Embryonic facial prominence (tissue), 1 donor: ENCODE results near the gene THSD4.
"Not testable (repeated sequence)": the region's sequence is repeated elsewhere in the genome, so short reads cannot be mapped to it uniquely, and the experiment has no call there.

Experiments
- DNase-seq: peaks from one replicate; pipeline ENCODE4 v3.0.0-alpha.2; 2016; ENCODE audit errors: extremely low spot score

THSD4 gene

GRCh38 chr15:71715914-71716313 lies 600.6 kb downstream of the THSD4 start:
- DNase-seq: no peak

GRCh38 chr15:71716990-71717389 lies 601.7 kb downstream of the THSD4 start:
- no peak for DNase-seq

GRCh38 chr15:71718116-71718910 lies 603.0 kb downstream of the THSD4 start:
- DNase-seq: no peak

- DNase-seq: no peak
Measured at GRCh38 chr15:71723344-71723743, 608.1 kb downstream of the THSD4 start.

GRCh38 chr15:71725207-71725955 lies 610.1 kb downstream of the THSD4 start:
- not testable (repeated sequence) for DNase-seq

GRCh38 chr15:71728881-71729280 lies 613.6 kb downstream of the THSD4 start:
- DNase-seq: no peak

GRCh38 chr15:71729319-71729718 lies 614.0 kb downstream of the THSD4 start:
- DNase-seq: no peak

- DNase-seq: no peak
Measured at GRCh38 chr15:71730277-71731144, 615.2 kb downstream of the THSD4 start.

GRCh38 chr15:71732636-71733035 lies 617.4 kb downstream of the THSD4 start:
- DNase-seq: no peak

GRCh38 chr15:71733122-71733521 lies 617.9 kb downstream of the THSD4 start:
- no peak for DNase-seq

- no peak for DNase-seq
Measured at GRCh38 chr15:71734709-71735384, 619.6 kb downstream of the THSD4 start.

- no peak for DNase-seq
Measured at GRCh38 chr15:71735385-71735757, 620.1 kb downstream of the THSD4 start.

- DNase-seq: no peak
Measured at GRCh38 chr15:71736286-71736947, 621.1 kb downstream of the THSD4 start.

- DNase-seq: no peak
Measured at GRCh38 chr15:71737761-71738160, 622.5 kb downstream of the THSD4 start.

GRCh38 chr15:71739355-71739754 lies 624.1 kb downstream of the THSD4 start:
- DNase-seq: no peak

GRCh38 chr15:71742964-71743363 lies 627.7 kb downstream of the THSD4 start:
- DNase-seq: no peak

GRCh38 chr15:71743861-71744382 lies 628.7 kb downstream of the THSD4 start:
- DNase-seq: no peak

GRCh38 chr15:71746719-71747118 lies 631.4 kb downstream of the THSD4 start:
- DNase-seq: no peak

- DNase-seq: no peak
Measured at GRCh38 chr15:71747128-71748083, 632.1 kb downstream of the THSD4 start.

- no peak for DNase-seq
Measured at GRCh38 chr15:71748293-71748718, 633.0 kb downstream of the THSD4 start.
